ENCODE measurements around the gene ELOA. TPM values are rescaled to one million over a fixed set of nuclear protein-coding genes. Genes with fewer than 3 reads are reported as not detected.
A peak's percentile ranks its signal among the peaks of the same experiment; 100 is the strongest.

ELOA gene
- total RNA-seq, 1 donor from 2014 or later = 40.6 TPM

GRCh38 chr1:23745515-23745914, 2.2 kb downstream of the ELOA start:
- Mint-ChIP-seq H3K36me3 (ENCODE audit: unreplicated experiment) (no peaks in the 10 kb centered on the region), H3K27ac (ENCODE audit: unreplicated experiment) (no peak overlapping the region), H3K4me1 (ENCODE audit: low read depth, unreplicated experiment) (peaks cover 9% of the 10 kb centered on the region), H3K9me3 (ENCODE audit: unreplicated experiment) (peaks cover 10% of the 10 kb centered on the region), H3K4me3 (ENCODE audit: unreplicated experiment) (peak overlapping the region; percentile 95), H3K27me3 (ENCODE audit: unreplicated experiment) (peaks cover 4% of the 10 kb centered on the region)
- peak; percentile 55 for TF ChIP-seq CTCF (IDR thresholded peaks at IDR 0.05; ENCODE audit: partially characterized antibody, unreplicated experiment)
- DNase-seq = no peak

- Mint-ChIP-seq H3K4me3 (ENCODE audit: unreplicated experiment) (no peak overlapping the region), H3K27ac (ENCODE audit: unreplicated experiment) (no peak overlapping the region), H3K27me3 (ENCODE audit: unreplicated experiment) (peaks cover 4% of the 10 kb centered on the region), H3K36me3 (ENCODE audit: unreplicated experiment) (no peaks in the 10 kb centered on the region), H3K9me3 (ENCODE audit: unreplicated experiment) (peaks cover 8% of the 10 kb centered on the region), H3K4me1 (ENCODE audit: low read depth, unreplicated experiment) (peaks cover 9% of the 10 kb centered on the region)
- DNase-seq = no peak
- TF ChIP-seq CTCF (IDR thresholded peaks at IDR 0.05; ENCODE audit: partially characterized antibody, unreplicated experiment) = no peak
Measured at GRCh38 chr1:23748016-23748415, 4.7 kb downstream of the ELOA start.

- no peaks in the 10 kb centered on the region for H3K36me3 Mint-ChIP-seq (ENCODE audit: unreplicated experiment)
- peak; percentile 67 for TF ChIP-seq CTCF (IDR thresholded peaks at IDR 0.05; ENCODE audit: partially characterized antibody, unreplicated experiment)
- H3K27me3 Mint-ChIP-seq (ENCODE audit: unreplicated experiment) = no peaks in the 10 kb centered on the region
- no peaks in the 10 kb centered on the region for H3K9me3 Mint-ChIP-seq (ENCODE audit: unreplicated experiment)
- H3K4me3 Mint-ChIP-seq (ENCODE audit: unreplicated experiment) = no peak overlapping the region
- peak overlapping the region; percentile 6 for H3K27ac Mint-ChIP-seq (ENCODE audit: unreplicated experiment)
- DNase-seq = peak; percentile 44
- H3K4me1 Mint-ChIP-seq (ENCODE audit: low read depth, unreplicated experiment) = no peaks in the 10 kb centered on the region
Measured at GRCh38 chr1:23751050-23751814, 8.0 kb downstream of the ELOA start.

- Mint-ChIP-seq H3K4me1 (ENCODE audit: low read depth, unreplicated experiment) (no peaks in the 10 kb centered on the region), H3K4me3 (ENCODE audit: unreplicated experiment) (no peak overlapping the region), H3K36me3 (ENCODE audit: unreplicated experiment) (no peaks in the 10 kb centered on the region), H3K9me3 (ENCODE audit: unreplicated experiment) (no peaks in the 10 kb centered on the region), H3K27me3 (ENCODE audit: unreplicated experiment) (no peaks in the 10 kb centered on the region), H3K27ac (ENCODE audit: unreplicated experiment) (no peak overlapping the region)
- no peak for DNase-seq
- no peak for TF ChIP-seq CTCF (IDR thresholded peaks at IDR 0.05; ENCODE audit: partially characterized antibody, unreplicated experiment)
Measured at GRCh38 chr1:23751815-23752200, 8.5 kb downstream of the ELOA start.

GRCh38 chr1:23752909-23753308, 9.6 kb downstream of the ELOA start:
- no peaks in the 10 kb centered on the region for H3K9me3 Mint-ChIP-seq (ENCODE audit: unreplicated experiment)
- no peak for TF ChIP-seq CTCF (IDR thresholded peaks at IDR 0.05; ENCODE audit: partially characterized antibody, unreplicated experiment)
- no peaks in the 10 kb centered on the region for H3K27me3 Mint-ChIP-seq (ENCODE audit: unreplicated experiment)
- no peak overlapping the region for H3K4me3 Mint-ChIP-seq (ENCODE audit: unreplicated experiment)
- H3K36me3 Mint-ChIP-seq (ENCODE audit: unreplicated experiment) = no peaks in the 10 kb centered on the region
- no peak for DNase-seq
- no peak overlapping the region for H3K27ac Mint-ChIP-seq (ENCODE audit: unreplicated experiment)
- no peaks in the 10 kb centered on the region for H3K4me1 Mint-ChIP-seq (ENCODE audit: low read depth, unreplicated experiment)

All from glutamatergic neuron (in vitro differentiated cells).